Midbrain (tissue), 1 donor: Measurements from ENCODE around the gene RBM43.

ENCODE experiments used
- DNase-seq: peaks from one replicate; lab custom pipeline; 2025; lab: John Stamatoyannopoulos, UW

Gene RBM43

DNA sequence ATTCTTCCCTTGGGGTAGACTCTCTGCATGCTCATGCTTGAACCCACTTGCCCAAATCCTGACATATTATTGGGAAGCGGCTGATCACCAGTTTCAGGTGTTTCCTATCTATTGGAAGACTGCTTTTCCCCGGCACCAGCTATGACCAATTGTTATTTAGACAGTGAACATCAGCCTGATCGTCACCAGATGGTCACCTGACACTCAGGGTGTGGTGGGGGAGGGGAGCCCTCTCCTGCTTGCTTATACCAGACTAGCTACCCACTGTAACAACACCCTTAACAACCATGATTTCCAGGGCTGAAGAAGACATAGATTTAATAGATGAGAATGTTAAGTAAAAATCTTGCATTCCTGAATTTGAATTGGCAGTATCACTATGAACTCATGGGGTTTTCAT, 44.3 kb downstream of the RBM43 start:
- DNase-seq, result no peak

DNA sequence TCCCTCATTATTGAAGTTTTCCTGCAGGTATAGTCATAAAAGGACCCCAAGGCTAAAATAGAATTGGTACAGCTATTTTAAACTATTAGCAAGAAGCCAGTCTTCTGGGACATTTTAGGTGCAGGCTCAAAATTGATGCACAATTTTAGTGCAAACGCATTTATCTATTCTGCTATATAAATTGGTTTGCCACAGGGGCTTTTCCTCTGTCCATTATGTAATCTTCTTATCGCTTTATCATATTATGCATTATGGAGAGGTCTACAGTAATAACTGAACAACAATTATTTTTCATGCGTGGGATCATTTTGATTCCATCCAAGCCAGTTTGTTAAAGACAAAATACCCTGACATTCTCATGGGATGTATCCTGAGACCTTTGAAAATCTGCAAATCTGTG, 54.6 kb downstream of the RBM43 start:
- no peak for DNase-seq

DNA sequence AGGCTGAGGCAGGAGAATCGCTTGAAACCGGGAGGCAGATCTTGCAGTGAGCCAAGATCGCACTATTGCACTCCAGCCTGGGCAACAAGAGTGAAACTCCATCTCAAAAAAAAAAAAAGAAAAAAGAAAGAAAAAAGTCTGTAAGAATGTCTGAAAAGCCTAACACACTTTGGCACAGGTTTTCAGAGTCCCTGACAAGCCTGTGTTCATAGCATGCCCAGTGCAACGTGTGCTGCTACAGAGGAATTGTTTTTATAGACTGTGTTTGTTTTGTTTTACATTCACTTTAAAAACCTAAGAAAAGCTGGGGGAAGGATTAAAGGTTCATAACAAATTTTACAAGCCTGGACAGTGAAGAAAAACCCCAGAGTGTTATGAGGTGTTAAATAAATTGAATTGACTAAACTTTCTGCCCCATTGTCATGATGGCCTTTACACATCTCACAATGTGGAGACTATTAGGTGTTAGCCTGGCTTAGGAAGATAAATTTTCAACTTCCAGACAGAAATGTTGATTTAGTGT, 55.2 kb downstream of the RBM43 start:
- no peak for DNase-seq

DNA sequence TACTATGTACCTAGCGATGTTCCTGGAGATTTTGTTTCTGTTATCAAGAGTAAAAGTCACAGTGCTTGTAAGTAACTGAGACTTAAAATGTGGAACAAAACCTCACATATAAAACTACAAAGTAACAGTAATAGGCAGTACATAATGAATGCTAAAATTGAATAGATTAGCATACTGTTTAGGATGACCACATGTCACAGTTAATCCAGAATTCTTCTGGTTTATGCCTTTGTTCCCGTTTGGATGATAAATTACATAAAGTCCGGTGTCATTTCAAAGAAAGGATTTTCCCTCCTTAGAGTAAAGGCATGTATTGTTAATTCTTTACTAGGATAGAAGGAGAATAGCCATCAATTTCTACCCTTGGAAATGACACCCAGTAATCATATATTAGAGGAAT, 56.1 kb downstream of the RBM43 start:
- no peak for DNase-seq

DNA sequence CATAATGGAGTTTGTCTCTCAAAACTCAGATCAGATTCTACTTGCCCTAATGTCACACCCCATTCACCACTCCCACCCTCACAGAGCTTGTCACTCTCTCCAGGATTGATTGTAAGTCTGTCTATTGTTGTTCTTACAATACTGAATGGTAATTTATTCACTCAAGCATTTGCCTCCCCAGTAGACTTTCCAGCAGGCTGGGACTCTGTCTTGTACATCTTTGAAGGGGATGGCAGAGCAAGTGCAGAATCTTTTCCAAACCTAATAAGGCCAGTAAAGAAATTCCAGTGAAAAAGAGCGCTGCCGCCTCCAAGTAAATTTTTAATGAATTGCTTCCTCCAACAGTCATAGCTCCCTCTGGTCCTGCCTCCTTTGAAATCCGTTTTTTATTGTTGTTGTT, 56.9 kb downstream of the RBM43 start:
- no peak for DNase-seq

DNA sequence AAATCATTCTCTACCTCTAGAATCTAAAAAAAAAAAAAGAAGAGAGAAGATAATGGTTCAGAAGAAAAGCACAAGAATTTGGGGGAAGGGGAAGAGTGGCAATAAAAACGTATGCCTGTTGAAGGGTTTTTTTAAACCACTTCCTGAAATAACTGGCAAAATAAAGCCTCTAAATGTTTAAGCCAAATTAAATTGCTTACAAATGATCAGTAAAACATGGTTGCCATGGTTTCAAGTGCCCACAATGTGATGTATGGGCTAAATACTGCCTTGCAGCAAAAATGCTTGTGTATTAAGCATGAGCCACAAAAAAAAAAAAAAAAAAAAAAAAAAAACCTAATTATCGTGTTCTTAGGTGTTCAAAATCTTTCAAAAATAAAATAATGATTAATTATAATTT, 60.8 kb downstream of the RBM43 start:
- DNase-seq, result no peak

DNA sequence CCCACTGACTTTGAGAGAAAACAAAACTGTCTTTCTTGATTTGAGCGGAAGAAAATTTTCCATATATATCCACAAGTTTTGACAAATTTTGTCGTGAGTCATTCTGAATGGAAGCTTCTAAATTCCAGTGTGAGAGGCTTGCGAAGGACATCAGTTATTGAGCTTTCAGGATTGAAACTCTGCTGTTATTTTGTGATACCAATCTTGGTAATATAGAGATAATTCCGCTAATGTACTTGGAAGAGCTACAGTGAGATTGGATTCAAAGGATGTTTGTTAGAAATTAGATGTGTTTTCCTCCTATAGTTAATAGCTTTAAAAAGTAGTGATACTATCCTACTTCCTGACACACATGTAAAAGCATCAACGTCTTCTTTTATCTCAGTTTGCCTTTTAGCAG, 61.4 kb downstream of the RBM43 start:
- DNase-seq, result no peak

DNA sequence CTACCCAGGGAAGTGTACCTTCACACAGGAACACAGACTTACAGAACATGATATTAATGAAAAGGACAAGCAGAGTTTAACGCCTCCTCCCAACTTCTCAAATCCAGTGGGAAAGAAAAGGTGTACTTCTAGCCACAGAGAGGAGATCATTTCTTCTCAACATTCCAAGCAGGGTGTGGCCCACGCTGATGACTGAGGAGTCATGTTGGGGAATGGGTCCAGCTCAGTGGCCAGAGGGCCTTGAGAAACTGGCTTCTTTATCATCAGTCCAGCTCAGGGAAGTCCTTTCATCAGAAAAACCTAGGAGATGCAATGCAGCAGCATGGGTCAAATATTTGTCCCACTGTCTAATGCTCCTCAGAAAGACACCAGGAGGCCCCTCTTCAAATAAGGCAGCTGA, 63.0 kb downstream of the RBM43 start:
- DNase-seq, result no peak
